ENCODE data around the gene CACNB4.

- TF ChIP-seq, protein P1, sequence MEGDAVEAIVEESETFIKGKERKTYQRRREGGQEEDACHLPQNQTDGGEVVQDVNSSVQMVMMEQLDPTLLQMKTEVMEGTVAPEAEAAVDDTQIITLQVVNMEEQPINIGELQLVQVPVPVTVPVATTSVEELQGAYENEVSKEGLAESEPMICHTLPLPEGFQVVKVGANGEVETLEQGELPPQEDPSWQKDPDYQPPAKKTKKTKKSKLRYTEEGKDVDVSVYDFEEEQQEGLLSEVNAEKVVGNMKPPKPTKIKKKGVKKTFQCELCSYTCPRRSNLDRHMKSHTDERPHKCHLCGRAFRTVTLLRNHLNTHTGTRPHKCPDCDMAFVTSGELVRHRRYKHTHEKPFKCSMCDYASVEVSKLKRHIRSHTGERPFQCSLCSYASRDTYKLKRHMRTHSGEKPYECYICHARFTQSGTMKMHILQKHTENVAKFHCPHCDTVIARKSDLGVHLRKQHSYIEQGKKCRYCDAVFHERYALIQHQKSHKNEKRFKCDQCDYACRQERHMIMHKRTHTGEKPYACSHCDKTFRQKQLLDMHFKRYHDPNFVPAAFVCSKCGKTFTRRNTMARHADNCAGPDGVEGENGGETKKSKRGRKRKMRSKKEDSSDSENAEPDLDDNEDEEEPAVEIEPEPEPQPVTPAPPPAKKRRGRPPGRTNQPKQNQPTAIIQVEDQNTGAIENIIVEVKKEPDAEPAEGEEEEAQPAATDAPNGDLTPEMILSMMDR (conservative IDR thresholded peaks at IDR 0.05; ENCODE audit: low read length): no peak
- no peak for TF ChIP-seq EZH2phosphoT487 (IDR thresholded peaks at IDR 0.05; ENCODE audit: borderline replicate concordance)
These were observed 194.8 kb downstream of the CACNB4 start for GRCh38 chr2:151904021-151904420.

All from Loucy (cell line).